Natural killer cell (primary cell): ENCODE results near the gene SOX13. TPM values are rescaled to one million over a fixed set of nuclear protein-coding genes. Genes with fewer than 3 reads are reported as not detected.
A peak's percentile ranks its signal among the peaks of the same experiment; 100 is the strongest.

Experiments used
- ATAC-seq, 3 donors: fragments of 150-1000 bp in 2 of 3; fragments of 200-7000 bp in 1 of 3; cut with Tn5 transposase; 1 replicate in 1 of 3; 2 replicates in 2 of 3; pipeline ENCODE4 v1.10.0; 2021; ENCODE audit warnings: mild to moderate bottlenecking in 2 of 3, moderate library complexity in 2 of 3
- DNase-seq, 2 donors: peaks; one replicate each; pipeline versions ENCODE4 v3.0.0 to v3.0.0-alpha.2; 2013 to 2021; ENCODE audit warnings: mixed read lengths in 1 of 2
- H3K27ac ChIP-seq: one replicate; pipeline ENCODE4 v1.5.1; 2013; ENCODE audit warnings: mild to moderate bottlenecking, low read length
- H3K27me3 ChIP-seq: one replicate; pipeline ENCODE4 v1.6.1; 2013; ENCODE audit warnings: low read length; ENCODE audit not compliant: control insufficient read depth, insufficient read depth
- H3K36me3 ChIP-seq: one replicate; pipeline ENCODE4 v1.6.1; 2013; ENCODE audit warnings: low read length; ENCODE audit not compliant: control insufficient read depth, insufficient read depth
- H3K4me1 ChIP-seq: one replicate; pipeline ENCODE4 v1.6.1; 2013; ENCODE audit warnings: low read length; ENCODE audit not compliant: control insufficient read depth, insufficient read depth
- H3K4me3 ChIP-seq: one replicate; pipeline ENCODE4 v1.5.1; 2013; ENCODE audit warnings: low read length
- H3K9me3 ChIP-seq: one replicate; pipeline ENCODE4 v1.6.1; 2013; ENCODE audit warnings: low read length; ENCODE audit not compliant: control insufficient read depth, insufficient read depth
- H3K27ac Mint-ChIP-seq, 2 donors: one replicate each; pipeline ENCODE4 v1.8.0; 2022; ENCODE audit warnings: mild to moderate bottlenecking in 2 of 2, mixed read lengths in 2 of 2, moderate library complexity in 1 of 2
- H3K27me3 Mint-ChIP-seq, 2 donors: one replicate each; pipeline ENCODE4 v1.8.0; 2022; ENCODE audit warnings: low read depth in 2 of 2, mixed read lengths in 2 of 2
- H3K36me3 Mint-ChIP-seq: one replicate; pipeline ENCODE4 v1.8.0; 2022; ENCODE audit warnings: mixed read lengths
- H3K4me1 Mint-ChIP-seq, 2 donors: one replicate each; pipeline ENCODE4 v1.8.0; 2022; ENCODE audit warnings: mixed read lengths in 2 of 2
- H3K4me3 Mint-ChIP-seq: one replicate; pipeline ENCODE4 v1.8.0; 2022; ENCODE audit warnings: mild to moderate bottlenecking, moderate library complexity, mixed read lengths
- H3K9me3 Mint-ChIP-seq, 2 donors: one replicate each; pipeline ENCODE4 v1.8.0; 2022; ENCODE audit warnings: mixed read lengths in 2 of 2
- CTCF ChIP-seq: fragments of 200-600 bp; IDR thresholded peaks from one replicate; pipeline ENCODE4 v1.8.0; 2022; ENCODE audit warnings: antibody characterized with exemption
- WGBS: methylation state at CpG from one replicate; pipeline ENCODE4 v1.1.7; 2013; ENCODE audit warnings: missing lambda C conversion rate; ENCODE audit not compliant: insufficient coverage; 5-methylcytosine and 5-hydroxymethylcytosine counted together
- intact Hi-C: fragments of 100-400 bp; cut with micrococcal nuclease; formaldehyde crosslinking; loops from one replicate; pipeline ENCODE4 v1.14.2; 2022
- total RNA-seq, 4 donors: library from RNA; stranded (reverse); fragments of 120-200 nt in 1 of 4; gene quantifications; one replicate each; pipeline versions ENCODE4 v1.2.3 to v1.2.4, GENCODE V29; 2013 to 2022

SOX13 gene
- total RNA-seq, 3 donors from 2014 or later (not counting 1 experiment from before 2014, with no cell fraction given), result 27.3 to 44.7 (median 41.4) TPM

GRCh38 chr1:204161609-204162493 is 88.9 kb downstream of the SOX13 start:
- Histone ChIP-seq H3K4me3 (no peak overlapping the region), H3K27me3 (no peaks in the 10 kb centered on the region), H3K4me1 (no peaks in the 10 kb centered on the region), H3K27ac (no peak overlapping the region), H3K36me3 (no peaks in the 10 kb centered on the region), H3K9me3 (no peaks in the 10 kb centered on the region)
- TF ChIP-seq CTCF, result no peak
- no peak overlapping the region for H3K27ac Mint-ChIP-seq
- H3K9me3 Mint-ChIP-seq, result no peaks in the 10 kb centered on the region
- 74% methylated on average over 14 of the region's 14 CpGs for WGBS
- peaks cover 0 to 2% of the 10 kb centered on the region in 2 donors for H3K27me3 Mint-ChIP-seq
- H3K4me1 Mint-ChIP-seq, result no peaks in the 10 kb centered on the region
- no peak for ATAC-seq
- intact Hi-C loops, result loop anchor here (1.0 to 2.0 kb wide), 4 partner anchors 45 to 341 kb away; no protein-coding TSS in a partner anchor
- no peak overlapping the region for H3K4me3 Mint-ChIP-seq
- H3K36me3 Mint-ChIP-seq, result no peaks in the 10 kb centered on the region
- DNase-seq, result no peak

GRCh38 chr1:204162494-204163074 is 89.7 kb downstream of the SOX13 start:
- H3K4me3 Mint-ChIP-seq, result no peak overlapping the region
- no peaks in the 10 kb centered on the region for H3K36me3 Mint-ChIP-seq
- Histone ChIP-seq H3K9me3 (no peaks in the 10 kb centered on the region), H3K27ac (no peak overlapping the region), H3K27me3 (no peaks in the 10 kb centered on the region), H3K4me1 (no peaks in the 10 kb centered on the region), H3K4me3 (no peak overlapping the region), H3K36me3 (no peaks in the 10 kb centered on the region)
- H3K27ac Mint-ChIP-seq, result no peak overlapping the region
- TF ChIP-seq CTCF, result peak; percentile 98
- peaks cover 0 to 5% of the 10 kb centered on the region in 2 donors for H3K27me3 Mint-ChIP-seq
- no peaks in the 10 kb centered on the region for H3K4me1 Mint-ChIP-seq
- peak; percentile 81 to 99 (median 97) for ATAC-seq
- DNase-seq, result peak; percentile 77 to 86
- no peaks in the 10 kb centered on the region for H3K9me3 Mint-ChIP-seq
- intact Hi-C loops, result loop anchor here (1.0 to 2.0 kb wide), 4 partner anchors 45 to 340 kb away; no protein-coding TSS in a partner anchor
- WGBS, result 18% methylated on average over 7 of the region's 7 CpGs

- intact Hi-C loops, result no loop called here
- H3K4me1 ChIP-seq, result no peaks in the 10 kb centered on the region
- H3K27me3 ChIP-seq, result no peaks in the 10 kb centered on the region
- H3K27ac Mint-ChIP-seq, result no peak within 1 kb of the TSS
- no peak within 1 kb of the TSS for H3K4me3 ChIP-seq
- H3K9me3 Mint-ChIP-seq, result peaks cover 0 to 3% of the 10 kb centered on the region in 2 donors
- ATAC-seq, result no peak
- no peaks in the 10 kb centered on the region for H3K4me1 Mint-ChIP-seq
- H3K27ac ChIP-seq, result no peak within 1 kb of the TSS
- no peak for TF ChIP-seq CTCF
- DNase-seq, result no peak
- H3K36me3 Mint-ChIP-seq, result peaks cover 8% of the 10 kb centered on the region
- H3K36me3 ChIP-seq, result no peaks in the 10 kb centered on the region
- 33% methylated on average over 5 of the region's 5 CpGs for WGBS
- peaks cover 0 to 5% of the 10 kb centered on the region in 2 donors for H3K27me3 Mint-ChIP-seq
- H3K9me3 ChIP-seq, result peaks cover 19% of the 10 kb centered on the region
- no peak within 1 kb of the TSS for H3K4me3 Mint-ChIP-seq
Observed at GRCh38 chr1:204166219-204166618, 93.3 kb downstream of the SOX13 start, which contains the start of gene REN. Gene REN, minus strand, starts transcription at chr1:204166337. Its CDS starts 44 bp downstream, at chr1:204166293.
